GM21360 (cell line): ENCODE data around the gene BORCS5.
"Not testable (repeated sequence)": the region's sequence is repeated elsewhere in the genome, so short reads cannot be mapped to it uniquely, and the experiment has no call there.

ENCODE experiments used
- ATAC-seq: cut with Tn5 transposase; IDR thresholded peaks from one replicate; pipeline ENCODE4 v1.9.1; 2021; ENCODE audit warnings: mild to moderate bottlenecking, moderate library complexity; ENCODE audit not compliant: unreplicated experiment

BORCS5 gene

GRCh38 chr12:12356896-12357718 lies at the start of gene BORCS5:
Gene BORCS5 (plus strand): TSS chr12:12357078. CDS start chr12:12357452, 374 bp downstream.
- ATAC-seq = peak; percentile 82

GRCh38 chr12:12310695-12311094 lies 46.2 kb upstream of the BORCS5 start:
- ATAC-seq = not testable (repeated sequence)

- no peak for ATAC-seq
These were observed 41.0 kb upstream of the BORCS5 start for GRCh38 chr12:12315838-12316237.

GRCh38 chr12:12319451-12320183 lies 37.3 kb upstream of the BORCS5 start:
- ATAC-seq = no peak

- ATAC-seq = no peak
These were observed 33.8 kb upstream of the BORCS5 start for GRCh38 chr12:12323118-12323517.

GRCh38 chr12:12323591-12323990 lies 33.3 kb upstream of the BORCS5 start:
- no peak for ATAC-seq

GRCh38 chr12:12326262-12326661 lies 30.6 kb upstream of the BORCS5 start:
- ATAC-seq = no peak

GRCh38 chr12:12327802-12328201 lies 29.1 kb upstream of the BORCS5 start:
- ATAC-seq = no peak

GRCh38 chr12:12331244-12331771 lies 25.6 kb upstream of the BORCS5 start:
- ATAC-seq = no peak

GRCh38 chr12:12331896-12332295 lies 25.0 kb upstream of the BORCS5 start:
- no peak for ATAC-seq

- no peak for ATAC-seq
These were observed 23.2 kb upstream of the BORCS5 start for GRCh38 chr12:12333407-12334366.

- ATAC-seq = peak; percentile 63
These were observed 22.4 kb upstream of the BORCS5 start for GRCh38 chr12:12334367-12335040.

- peak; percentile 62 for ATAC-seq
These were observed 20.8 kb upstream of the BORCS5 start for GRCh38 chr12:12336049-12336411.

- no peak for ATAC-seq
These were observed 20.4 kb upstream of the BORCS5 start for GRCh38 chr12:12336511-12336910.

GRCh38 chr12:12338527-12339168 lies 18.2 kb upstream of the BORCS5 start:
- ATAC-seq = no peak

- ATAC-seq = no peak
These were observed 6.9 kb upstream of the BORCS5 start, which contains the start of gene MANSC1 for GRCh38 chr12:12349711-12350665. Gene MANSC1 (minus strand): TSS chr12:12350242. CDS start chr12:12343314, 6,928 bp downstream.

- ATAC-seq = no peak
These were observed 5.9 kb upstream of the BORCS5 start for GRCh38 chr12:12350868-12351463.
